A673 (cell line): ENCODE measurements around the gene RHEX.

Experiments
- EZH2 ChIP-seq: fragments of 200-600 bp; sonication (generic); IDR thresholded peaks from 2 replicates; pipeline ENCODE4 v1.6.1; 2017; ENCODE audit warnings: borderline replicate concordance, low read depth, mild to moderate bottlenecking, mixed read lengths, antibody characterized with exemption, low read length; ENCODE audit not compliant: poor library complexity, severe bottlenecking
- TF ChIP-seq, protein P1 (sequence below): fragments of 300-800, 200-600 bp; sonication (generic); conservative IDR thresholded peaks from 2 replicates; pipeline ENCODE4 v1.5.1; 2017; ENCODE audit warnings: low read depth, mild to moderate bottlenecking, antibody characterized with exemption, low read length, moderate library complexity, mixed read lengths

DNA sequence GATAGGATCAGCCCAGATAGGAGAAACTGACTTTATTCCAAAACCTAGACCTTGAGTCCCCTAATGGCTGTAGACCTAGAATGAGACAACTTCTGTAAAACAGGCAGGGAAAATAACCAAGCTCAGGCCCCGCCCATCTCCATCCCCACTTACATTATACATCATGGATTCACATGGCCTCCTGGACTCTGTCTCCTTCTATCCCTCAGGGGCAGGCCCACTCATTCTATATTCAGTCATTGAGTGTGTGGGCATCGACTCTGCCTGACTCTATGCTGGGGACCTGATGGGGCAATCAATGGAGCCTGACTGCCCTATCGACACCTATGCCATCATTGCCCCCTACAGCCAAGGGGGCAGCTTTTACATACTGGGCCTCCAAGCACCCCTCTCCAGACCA, 57.8 kb downstream of the RHEX start:
- TF ChIP-seq, protein P1, sequence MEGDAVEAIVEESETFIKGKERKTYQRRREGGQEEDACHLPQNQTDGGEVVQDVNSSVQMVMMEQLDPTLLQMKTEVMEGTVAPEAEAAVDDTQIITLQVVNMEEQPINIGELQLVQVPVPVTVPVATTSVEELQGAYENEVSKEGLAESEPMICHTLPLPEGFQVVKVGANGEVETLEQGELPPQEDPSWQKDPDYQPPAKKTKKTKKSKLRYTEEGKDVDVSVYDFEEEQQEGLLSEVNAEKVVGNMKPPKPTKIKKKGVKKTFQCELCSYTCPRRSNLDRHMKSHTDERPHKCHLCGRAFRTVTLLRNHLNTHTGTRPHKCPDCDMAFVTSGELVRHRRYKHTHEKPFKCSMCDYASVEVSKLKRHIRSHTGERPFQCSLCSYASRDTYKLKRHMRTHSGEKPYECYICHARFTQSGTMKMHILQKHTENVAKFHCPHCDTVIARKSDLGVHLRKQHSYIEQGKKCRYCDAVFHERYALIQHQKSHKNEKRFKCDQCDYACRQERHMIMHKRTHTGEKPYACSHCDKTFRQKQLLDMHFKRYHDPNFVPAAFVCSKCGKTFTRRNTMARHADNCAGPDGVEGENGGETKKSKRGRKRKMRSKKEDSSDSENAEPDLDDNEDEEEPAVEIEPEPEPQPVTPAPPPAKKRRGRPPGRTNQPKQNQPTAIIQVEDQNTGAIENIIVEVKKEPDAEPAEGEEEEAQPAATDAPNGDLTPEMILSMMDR = no peak
- no peak for TF ChIP-seq EZH2
